Measurements from ENCODE around the gene RPLP2.

GRCh38 chr11:788953-789940 is 20.5 kb upstream of the RPLP2 start:
- TF ChIP-seq MAX (IDR thresholded peaks at IDR 0.05) (no peak), TAF1 (IDR thresholded peaks at IDR 0.05; ENCODE audit: low read depth) (no peak), USF1 (IDR thresholded peaks at IDR 0.05) (no peak), FOXM1 (IDR thresholded peaks at IDR 0.05; ENCODE audit: borderline replicate concordance, low read depth) (no peak)

Data from Ishikawa (cell line).